ENCODE measurements around the gene PTAR1.

Gene PTAR1

GRCh38 chr9:69798744-69799143 is 38.9 kb upstream of the PTAR1 start:
- DNase-seq (ENCODE audit: extremely low read depth, low read depth), result no peak
- TF ChIP-seq, protein P1, sequence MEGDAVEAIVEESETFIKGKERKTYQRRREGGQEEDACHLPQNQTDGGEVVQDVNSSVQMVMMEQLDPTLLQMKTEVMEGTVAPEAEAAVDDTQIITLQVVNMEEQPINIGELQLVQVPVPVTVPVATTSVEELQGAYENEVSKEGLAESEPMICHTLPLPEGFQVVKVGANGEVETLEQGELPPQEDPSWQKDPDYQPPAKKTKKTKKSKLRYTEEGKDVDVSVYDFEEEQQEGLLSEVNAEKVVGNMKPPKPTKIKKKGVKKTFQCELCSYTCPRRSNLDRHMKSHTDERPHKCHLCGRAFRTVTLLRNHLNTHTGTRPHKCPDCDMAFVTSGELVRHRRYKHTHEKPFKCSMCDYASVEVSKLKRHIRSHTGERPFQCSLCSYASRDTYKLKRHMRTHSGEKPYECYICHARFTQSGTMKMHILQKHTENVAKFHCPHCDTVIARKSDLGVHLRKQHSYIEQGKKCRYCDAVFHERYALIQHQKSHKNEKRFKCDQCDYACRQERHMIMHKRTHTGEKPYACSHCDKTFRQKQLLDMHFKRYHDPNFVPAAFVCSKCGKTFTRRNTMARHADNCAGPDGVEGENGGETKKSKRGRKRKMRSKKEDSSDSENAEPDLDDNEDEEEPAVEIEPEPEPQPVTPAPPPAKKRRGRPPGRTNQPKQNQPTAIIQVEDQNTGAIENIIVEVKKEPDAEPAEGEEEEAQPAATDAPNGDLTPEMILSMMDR (IDR thresholded peaks at IDR 0.05; ENCODE audit: low read depth, low read length, missing control alignments), result no peak
- no peak overlapping the region for H3K4me3 ChIP-seq (replicated peaks; ENCODE audit: low read depth, low read length)

DNA sequence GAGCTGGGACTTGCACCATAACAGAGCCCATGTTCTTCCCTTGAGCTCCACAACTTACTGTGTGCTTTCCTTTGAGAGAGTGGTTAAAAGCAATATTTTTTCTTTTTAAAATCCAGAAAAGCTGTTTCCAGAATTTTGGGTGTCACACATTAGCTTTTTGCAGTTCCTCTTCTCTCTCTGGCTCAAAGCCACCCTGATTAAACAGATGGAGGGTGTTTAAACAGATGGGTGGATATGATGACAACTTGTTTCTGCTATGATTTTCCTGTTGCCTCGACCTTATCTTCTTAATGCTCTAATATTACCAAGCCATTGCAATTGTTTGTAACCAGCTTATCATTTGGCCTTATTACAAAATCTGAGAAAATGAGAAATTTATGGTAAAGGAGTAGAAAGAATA is 37.9 kb upstream of the PTAR1 start:
- no peak overlapping the region for H3K4me3 ChIP-seq (replicated peaks; ENCODE audit: low read depth, low read length)
- no peak for DNase-seq (ENCODE audit: extremely low read depth, low read depth)
- TF ChIP-seq, protein P1 (IDR thresholded peaks at IDR 0.05; ENCODE audit: low read depth, low read length, missing control alignments), result no peak

GRCh38 chr9:69794356-69794755 is 34.5 kb upstream of the PTAR1 start:
- H3K4me3 ChIP-seq (replicated peaks; ENCODE audit: low read depth, low read length), result no peak overlapping the region
- TF ChIP-seq, protein P1 (IDR thresholded peaks at IDR 0.05; ENCODE audit: low read depth, low read length, missing control alignments), result no peak

DNA sequence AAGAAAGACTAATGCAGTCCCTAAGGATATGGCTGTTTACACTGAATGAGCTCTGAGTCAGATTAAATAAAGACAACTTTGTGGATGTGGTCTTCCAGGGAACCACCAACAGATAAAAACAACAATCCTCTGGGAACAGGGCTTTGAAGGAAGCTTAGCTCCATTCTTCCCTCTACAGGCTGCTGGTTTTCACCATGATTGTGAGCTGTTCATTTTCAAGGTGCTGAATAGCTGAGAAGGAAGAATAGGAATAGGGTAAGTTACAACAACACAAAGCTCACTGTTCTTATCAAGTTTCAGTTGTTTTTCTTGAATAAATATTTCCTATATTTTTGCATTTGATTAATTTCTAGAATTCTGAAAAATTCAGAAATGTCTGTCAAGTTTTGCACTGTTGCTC is 25.9 kb upstream of the PTAR1 start:
- TF ChIP-seq, protein P1 (IDR thresholded peaks at IDR 0.05; ENCODE audit: low read depth, low read length, missing control alignments), result no peak
- no peak for DNase-seq (ENCODE audit: extremely low read depth, low read depth)
- no peak overlapping the region for H3K4me3 ChIP-seq (replicated peaks; ENCODE audit: low read depth, low read length)

More at GRCh38 chr9:69794356-69794755, 34.5 kb upstream of the PTAR1 start:
- no peak for DNase-seq (ENCODE audit: extremely low read depth, low read depth)

GRCh38 chr9:69773258-69773657 is 13.4 kb upstream of the PTAR1 start:
- H3K4me3 ChIP-seq (replicated peaks; ENCODE audit: low read depth, low read length), result no peak overlapping the region
- TF ChIP-seq, protein P1 (IDR thresholded peaks at IDR 0.05; ENCODE audit: low read depth, low read length, missing control alignments), result no peak
- DNase-seq (ENCODE audit: extremely low read depth, low read depth), result no peak

- no peak overlapping the region for H3K4me3 ChIP-seq (replicated peaks; ENCODE audit: low read depth, low read length)
- DNase-seq (ENCODE audit: extremely low read depth, low read depth), result no peak
- TF ChIP-seq, protein P1 (IDR thresholded peaks at IDR 0.05; ENCODE audit: low read depth, low read length, missing control alignments), result no peak
These were observed 12.1 kb upstream of the PTAR1 start for GRCh38 chr9:69771775-69772418.

DNA sequence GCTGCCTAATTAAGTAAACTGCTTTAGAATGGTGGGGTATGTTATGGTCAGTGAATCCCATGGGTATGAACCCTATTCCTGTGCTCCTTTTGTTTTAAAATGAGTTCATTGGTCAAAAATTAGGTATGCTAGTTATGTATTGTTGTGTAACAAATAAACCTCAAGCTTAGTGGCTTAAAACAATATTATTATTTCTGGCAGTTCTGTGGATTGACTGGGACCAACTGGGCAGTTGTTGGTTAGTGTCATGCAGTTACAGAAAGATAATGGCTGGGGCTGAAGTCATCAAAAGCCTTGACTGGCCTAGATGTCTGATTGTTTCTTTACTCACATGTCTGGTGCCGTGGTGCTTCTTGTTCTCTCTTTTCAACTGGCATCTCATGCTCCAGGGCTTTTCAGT is 8.9 kb upstream of the PTAR1 start:
- no peak overlapping the region for H3K4me3 ChIP-seq (replicated peaks; ENCODE audit: low read depth, low read length)
- no peak for DNase-seq (ENCODE audit: extremely low read depth, low read depth)
- TF ChIP-seq, protein P1 (IDR thresholded peaks at IDR 0.05; ENCODE audit: low read depth, low read length, missing control alignments), result no peak

Data from HFF-Myc (cell line).